ENCODE measurements around the gene NFIX.
A peak's percentile ranks its signal among the peaks of the same experiment; 100 is the strongest.

Gene NFIX

DNA sequence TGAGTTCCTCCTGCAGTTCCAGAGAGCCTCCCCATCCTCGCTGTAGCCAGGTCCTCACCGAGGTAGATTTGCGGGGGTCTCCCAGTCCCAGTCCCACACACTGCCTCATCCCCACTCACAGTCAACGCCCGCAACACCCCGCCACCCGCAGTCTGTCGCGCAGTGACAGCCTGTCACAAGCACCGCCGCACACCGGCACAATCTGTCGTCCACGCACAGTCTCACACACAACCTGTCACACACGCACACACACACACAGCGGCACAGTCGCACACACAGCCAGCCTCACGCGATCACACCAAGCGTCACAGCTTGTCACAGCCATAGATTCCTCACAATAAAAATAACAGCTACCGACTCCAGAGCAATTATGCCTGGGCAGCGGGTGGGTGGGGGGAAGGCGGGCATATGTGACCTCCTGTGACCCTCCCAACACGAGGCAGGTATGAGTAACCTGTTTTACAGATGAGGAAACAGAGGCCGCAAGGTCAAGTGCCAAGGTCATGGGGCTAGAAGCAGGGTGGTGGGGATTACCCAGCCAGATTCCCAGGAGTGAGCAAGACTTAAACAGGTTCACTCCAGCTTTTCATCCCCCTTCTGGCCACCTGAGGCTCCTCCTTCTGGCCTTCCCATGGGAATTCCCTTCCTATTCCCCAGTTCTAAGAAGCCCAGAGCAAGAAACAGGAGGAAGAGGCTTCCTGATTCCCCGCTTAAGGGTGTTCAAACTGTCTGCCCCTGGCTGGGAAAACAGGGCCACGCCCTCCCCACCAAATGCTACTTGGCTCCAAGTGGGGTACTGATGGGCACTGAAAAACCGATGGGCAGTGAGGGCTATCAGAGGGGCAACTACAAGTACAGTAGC, 13.9 kb downstream of the NFIX start:
- DNase-seq (ENCODE audit: low spot score): no peak

DNA sequence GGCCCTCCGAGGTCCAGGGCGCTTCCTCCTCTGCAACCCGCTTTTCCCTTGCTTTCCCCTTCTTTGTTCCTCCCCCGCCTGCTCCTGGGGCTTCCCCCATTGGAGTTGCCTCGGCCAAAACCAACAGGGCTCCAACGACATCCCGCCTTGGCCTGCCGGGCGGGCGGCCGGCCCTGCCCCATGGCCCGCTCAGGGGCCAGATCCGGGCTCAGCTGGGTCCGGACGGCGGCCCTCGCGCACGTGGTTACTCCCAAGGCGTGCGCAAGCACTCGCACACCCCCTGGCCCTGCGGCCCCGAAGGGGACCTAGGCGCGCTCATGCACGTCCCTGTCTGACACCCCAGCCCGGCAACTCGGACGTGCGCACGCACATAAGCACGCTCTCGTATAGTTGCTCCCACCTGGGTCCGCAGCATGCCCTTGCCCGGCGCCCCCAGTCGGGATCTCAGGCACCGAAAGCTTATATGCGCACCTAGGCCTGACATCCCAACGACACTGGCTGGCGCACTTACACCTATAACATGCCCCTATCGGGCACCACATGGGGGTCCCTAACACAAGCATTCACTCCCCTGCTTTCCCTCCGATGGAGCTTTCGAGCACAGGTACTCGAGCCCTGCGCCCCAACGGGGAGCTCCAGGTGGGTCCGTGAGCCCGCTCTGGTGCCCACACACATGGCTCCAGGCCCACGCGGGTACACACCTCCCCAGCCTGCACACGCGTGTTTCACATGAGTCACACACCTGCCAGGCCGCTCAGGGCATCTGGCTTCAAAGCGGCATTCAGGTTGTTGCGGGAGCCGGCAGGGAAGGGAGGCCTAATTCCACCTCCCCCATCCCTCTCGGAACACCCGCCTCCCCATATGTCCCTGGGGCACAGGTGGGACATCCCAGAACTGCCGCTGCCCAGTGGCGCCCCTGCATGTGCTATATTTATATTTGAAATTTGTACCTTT, 15.0 kb downstream of the NFIX start:
- DNase-seq (ENCODE audit: low spot score): no peak

DNA sequence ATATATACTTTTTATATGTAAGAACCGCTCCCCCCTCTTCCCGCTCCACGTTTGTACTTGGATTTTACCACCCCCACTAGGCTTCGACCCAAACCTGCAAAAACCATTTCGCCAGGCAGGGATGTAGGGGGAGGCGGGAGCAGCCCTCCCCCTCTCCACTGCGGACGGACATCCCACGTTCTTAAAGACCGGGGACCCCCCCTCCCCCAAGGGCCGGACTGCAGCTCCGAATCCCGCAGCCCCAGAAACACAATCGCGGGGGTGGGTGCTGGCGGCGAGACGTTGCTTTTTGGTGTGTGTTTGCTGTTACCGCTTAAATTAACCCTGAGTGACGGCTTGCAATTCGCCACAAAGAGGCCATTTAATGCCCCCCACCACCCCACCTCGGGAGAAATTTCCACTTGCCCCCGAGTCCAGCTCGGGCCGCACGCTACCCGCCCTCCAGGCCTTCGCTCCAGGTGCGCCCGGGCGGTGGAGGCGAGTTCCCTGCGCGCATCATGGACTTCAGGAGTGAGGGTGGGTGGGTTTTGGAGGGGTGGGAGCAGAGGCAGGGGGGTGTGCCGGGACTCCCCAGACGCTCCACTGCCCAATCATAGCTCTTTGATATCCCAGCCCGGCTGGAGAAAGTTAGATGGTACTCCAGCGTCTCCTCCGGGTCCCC, 15.8 kb downstream of the NFIX start:
- no peak for DNase-seq (ENCODE audit: low spot score)

DNA sequence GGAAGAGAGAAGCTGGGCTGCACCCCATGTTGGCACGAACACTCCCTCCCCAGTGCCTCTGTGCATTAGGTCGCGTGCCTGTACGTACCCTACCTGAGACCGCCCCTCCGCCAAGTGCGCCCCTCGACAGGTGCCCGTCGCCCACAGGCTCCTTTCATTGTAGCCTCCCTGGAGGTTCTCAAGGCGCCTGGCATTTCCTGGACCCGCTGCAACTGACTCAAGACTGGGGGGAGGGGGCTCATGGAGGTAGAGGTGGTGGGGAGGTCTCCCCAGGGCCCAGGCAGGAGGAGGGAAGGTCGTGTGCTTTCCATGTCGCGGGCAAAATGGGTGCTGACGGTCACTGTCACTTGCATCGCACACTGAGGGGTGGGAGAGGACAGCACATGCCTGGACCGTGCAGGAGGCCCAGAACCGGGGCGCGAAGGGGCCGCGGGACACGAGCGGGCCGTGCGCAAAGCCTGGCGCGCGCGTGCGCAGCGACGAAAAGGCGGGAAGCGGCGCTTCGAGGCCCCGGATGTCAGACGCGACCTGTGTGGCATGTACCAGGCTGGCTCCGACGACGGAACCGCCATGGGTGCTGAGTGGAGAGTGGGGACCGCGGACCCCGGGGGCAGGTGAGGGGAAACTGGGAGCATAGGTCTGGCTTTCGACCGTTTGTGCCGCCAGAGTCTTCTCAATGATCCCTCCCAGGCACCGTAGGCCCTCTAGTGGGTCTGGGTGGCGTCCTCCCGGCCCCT, 16.5 kb downstream of the NFIX start:
- no peak for DNase-seq (ENCODE audit: low spot score)

DNA sequence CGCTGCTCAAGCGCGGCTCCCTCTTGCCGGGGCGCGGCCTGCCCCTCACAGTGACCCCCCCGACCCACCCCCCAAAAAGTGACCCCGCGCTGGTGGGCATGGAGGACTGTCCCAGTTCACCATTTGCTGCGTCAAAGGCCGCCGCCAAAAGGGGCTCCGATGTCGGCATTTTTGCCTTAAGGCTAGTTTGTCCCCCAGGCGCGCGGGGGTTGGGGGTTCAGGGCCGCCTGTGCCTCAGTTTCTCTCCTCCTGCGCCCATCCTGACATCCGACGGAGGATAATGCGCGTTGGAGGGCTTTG, 17.1 kb downstream of the NFIX start:
- DNase-seq (ENCODE audit: low spot score): no peak

DNA sequence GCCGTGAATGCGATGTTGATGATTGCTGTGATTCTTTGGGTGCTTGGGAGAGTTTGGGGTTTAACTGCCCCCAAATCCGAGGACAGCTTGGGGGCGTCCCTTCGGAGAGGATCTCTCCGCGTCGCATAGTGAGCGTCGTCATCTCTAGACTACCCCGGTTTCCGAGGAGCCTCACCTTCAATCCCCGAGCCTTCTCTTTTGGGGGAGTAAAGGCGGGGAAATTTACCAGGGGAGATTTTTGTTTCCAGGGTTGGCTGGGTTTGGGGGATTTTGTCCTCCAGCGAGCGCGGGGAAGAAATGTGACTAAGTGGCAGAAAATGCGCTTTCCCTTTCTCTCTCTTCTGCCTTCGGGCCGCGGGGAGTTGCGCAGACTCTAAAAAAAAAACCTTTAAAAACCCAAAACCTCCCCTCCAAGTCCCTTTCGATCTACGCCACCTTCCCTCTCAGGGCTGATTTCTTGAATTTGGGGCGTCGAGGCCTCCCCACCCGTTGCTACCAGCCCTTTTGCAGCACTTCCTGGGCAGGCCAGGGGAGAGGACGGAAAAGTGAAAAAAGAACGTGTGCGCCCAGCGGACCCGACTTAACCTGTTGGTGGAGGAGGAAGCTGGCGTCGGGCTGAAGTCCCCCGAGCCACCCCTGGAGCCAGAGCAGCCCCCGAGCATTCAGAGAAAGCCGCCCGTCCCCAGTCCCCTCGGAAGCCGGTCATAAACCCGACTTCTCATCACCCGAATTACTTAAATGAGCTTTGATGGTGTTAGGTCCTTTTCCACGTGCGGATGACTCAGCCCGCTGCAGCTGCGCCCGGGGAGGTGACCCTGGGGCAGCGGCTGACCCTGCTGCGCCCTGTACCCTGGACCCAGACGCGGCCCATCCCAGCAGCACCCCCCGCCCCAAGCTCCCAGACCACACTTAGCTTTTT, 17.7 kb downstream of the NFIX start:
- peak; percentile 8 for DNase-seq (ENCODE audit: low spot score)

DNA sequence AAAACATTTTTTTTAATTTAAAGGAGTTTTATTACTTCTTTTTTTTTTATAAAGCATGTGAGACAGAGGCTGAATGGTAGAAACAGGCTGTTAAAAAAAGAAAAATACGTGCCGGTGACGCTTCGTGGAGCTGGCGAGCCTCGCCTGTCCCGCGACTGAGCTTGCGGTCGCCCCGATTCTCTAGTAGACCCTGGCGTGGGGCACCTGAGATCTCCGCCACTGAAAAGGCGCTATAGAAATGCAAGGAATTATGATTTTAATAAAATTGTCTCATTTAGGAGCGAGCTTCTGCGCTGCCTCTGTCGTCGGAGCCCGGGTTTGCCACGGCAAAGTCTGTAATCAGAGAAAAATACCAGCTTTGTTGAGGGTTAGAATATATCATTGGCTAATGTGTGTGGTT, 18.4 kb downstream of the NFIX start:
- no peak for DNase-seq (ENCODE audit: low spot score)

DNA sequence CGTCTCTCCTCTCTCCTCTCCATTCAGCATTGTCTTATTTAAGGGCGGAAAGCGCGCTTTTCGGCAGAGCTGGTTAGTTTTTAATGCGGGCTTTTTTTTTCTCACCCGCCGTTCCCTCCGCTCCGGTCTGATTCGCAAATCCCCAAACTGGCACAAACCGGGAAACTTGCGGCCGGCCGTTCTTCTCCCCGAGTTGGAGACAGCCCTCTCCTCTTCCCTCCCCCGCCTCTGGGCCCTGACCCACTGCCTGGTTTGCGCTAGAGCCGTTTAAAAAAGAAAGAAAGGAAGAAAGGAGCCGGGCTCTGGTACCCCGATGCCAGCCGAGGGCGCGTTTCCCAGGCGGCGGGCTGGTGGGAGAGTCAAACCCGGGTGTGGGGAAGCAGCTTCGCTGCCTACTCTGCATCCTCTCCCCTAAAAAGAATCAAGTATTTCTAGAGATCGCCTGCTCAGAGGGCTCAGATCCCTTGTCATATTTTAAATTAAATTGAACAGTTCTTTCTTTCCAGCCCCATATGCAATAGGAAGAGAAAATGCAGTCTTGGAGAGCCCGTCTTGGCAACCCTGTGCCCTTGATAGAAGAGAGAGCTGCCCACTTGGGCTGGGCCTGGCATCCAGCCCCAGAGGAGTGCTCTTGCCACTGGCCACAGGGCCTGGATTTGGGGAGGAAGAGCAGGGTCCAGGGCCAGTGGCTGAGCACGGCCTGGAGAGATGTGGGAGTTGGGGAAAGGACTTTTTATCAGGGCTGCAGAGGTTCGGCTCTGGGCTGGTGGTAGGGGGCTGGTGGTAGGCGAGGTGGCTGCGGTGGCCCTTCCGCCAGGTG, 19.0 kb downstream of the NFIX start:
- DNase-seq (ENCODE audit: low spot score): no peak

DNA sequence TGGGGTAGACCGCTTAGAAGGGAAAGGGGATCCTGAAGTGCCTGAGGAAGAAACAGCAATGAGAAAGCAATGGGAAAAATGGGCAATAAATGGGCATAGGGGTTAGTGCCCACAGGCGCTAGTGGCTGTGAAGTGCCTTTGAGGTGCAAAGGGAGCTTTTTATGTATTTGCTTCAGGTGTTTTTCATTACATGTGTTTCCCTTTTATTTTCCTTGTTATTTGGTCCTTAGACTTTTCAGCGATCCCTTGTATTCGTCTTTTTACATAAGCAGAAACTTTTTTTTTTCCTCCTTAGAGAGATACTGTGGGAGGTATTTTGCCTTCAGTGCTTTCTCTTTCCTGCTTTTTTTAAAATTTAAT, 19.6 kb downstream of the NFIX start:
- DNase-seq (ENCODE audit: low spot score): no peak

DNA sequence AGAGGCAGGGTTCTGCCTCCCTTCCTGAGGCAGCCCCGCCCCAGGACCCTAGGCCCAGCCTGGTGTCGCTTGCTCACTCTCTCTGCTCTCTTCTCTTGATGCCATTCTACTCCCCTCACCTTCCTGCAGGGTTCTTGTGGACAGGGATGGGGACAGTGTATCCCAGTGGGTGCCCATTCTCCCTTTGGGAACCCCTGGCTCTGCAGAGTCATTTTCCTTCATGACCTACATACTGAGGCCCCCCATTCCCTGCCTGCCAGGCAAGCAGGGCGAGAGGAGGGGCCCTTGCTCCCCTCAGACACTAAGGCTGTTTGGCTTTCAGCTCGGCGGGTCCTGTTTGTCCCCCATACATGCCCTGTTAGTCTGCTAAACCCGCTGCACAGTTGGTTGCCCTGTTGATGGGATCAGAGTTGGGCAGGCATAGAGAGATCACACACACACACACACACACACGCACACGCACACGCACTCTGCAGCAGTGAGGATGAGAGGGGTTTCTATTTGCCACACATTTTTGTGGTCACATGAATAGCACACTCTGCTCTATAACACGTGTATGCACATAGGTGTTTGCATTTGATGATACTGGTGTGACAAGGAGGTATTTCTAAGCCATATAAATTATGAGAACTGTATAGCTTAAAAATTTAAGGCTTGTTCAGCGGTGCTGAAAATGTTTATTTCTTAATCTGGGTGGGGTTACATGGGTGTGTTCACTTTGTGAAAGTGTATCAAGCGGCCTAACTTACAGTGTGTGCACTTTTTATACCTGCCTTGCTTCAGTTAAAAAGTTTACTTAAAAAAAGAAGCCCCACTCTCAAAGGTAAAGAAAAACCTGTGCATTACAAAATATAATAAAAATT, 20.3 kb downstream of the NFIX start:
- no peak for DNase-seq (ENCODE audit: low spot score)

DNA sequence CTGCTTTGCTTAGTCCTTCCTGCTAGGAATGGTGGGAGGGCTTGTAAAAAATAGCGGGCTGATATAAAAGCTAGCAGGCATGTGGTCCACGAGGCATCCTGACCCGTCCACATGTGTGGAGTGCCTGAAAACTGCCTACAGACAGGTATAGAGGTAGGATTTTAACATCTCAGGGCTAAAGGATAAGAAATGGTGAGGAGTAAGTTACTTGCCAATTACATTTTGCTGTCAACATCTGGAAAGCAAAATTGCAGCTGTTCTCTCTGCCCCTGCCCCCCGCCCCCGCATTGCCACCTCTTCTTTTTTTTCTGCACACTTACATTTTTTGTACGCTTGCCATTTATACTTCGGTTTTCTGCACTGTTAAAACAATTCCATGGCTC, 21.0 kb downstream of the NFIX start:
- no peak for DNase-seq (ENCODE audit: low spot score)

DNA sequence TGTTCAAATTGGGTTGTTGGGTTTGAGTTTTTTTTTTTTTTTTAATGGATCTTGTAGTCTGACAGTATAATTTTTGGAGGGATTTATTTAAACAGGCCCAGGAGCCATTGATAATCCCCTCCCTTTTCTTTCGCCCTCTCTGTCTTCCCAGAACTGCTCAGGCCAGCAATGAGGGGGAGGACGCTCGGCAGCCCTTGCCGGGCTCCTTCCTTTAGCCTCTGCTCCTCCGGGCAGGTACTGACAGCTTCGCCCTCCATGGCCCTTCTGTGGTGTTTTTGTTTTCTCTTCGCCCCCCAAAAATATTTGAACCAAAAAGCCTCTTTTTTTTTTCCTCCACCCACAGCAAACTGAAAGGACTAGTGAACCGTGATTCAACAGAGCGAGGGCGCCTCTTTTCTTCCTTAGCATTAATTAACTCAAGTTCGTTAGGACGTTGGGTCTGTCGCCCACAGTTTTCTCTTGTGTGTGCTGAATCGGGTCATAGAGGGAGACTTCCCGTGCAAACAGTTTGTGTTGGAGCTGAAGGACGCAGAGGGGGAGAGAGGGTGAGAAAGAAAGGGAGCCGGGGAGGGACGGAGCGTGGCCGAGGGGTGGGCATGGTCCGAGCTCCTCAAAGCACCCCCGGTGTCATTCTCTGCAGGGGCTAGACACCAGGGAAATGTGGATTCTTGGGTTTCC, 21.5 kb downstream of the NFIX start:
- DNase-seq (ENCODE audit: low spot score): no peak

DNA sequence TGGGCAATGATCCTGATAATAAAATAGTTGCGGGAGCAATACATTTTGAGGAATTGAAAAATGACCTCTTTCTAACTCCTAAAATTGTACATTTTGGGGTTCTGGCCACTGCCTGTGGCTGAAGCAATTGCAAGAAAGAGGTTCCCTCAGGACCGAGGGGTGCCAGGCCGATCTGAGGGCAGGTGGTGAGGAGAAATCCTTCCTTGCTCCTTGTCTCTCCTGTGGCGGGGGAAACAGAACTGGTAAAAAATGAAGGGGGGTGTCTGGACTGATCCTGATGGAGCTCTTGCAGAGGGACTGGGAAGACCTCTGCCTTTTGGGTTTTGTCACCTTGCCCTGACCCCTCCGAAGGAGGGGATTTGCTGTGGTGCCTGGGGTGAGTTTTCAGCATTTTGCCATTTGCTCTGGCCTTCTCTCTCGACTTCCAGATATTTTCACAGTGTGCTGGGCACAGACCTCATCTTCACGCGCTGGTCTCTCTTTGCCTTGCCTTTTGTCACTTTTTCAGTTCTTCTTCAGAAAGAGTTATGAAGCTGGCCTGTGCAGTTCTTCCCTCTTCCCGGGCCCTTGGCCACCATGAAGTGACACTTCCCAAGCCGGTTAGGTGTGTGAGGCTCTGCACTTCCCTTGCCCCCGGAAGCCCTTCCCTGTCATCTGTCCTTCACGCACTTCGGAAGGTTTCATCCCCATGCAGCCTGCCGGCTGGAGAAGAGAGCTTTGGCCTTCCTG, 22.2 kb downstream of the NFIX start:
- DNase-seq (ENCODE audit: low spot score): no peak

DNA sequence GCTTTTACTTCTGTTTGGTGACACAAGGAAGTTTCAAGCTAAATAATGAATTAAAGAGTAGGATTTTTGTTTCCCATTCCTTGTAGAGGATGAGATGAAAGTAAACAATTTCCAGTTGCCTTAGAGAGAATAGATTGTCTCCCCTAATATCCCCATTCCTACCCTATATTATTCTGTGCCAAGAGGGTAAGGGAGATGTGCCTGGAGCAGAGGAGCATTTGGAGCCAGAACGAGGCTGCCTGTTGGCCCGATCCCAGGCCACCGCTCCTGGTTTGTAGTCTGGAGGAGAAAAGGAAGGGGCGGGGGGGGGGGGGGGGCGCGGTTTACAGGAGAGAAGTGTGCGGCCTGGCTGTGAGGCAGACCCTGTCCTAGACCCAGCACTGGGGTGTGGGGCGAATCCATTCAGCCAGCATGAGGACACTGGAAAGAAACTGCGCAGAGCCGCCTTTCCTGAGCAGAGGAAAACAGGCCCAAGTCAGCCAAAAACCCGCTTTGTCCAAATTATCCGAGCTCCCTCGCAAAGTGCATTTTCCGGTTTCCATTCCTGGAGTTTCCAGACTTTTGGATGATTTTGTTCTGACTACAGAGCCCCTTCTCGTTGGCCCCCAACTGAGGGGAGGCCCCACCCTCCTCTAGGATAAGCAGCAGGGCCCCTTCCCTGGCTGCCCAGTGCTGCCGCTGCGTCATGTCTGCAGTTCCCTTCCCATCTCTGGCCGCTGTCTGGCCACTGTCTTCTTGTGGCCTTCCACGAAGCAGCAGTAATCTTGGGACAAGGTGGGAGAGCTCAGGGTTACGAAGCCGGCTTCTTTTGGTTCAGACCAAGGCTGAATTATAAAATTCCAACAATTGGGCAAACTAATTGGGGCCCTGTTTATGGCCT, 23.0 kb downstream of the NFIX start:
- DNase-seq (ENCODE audit: low spot score): no peak

DNA sequence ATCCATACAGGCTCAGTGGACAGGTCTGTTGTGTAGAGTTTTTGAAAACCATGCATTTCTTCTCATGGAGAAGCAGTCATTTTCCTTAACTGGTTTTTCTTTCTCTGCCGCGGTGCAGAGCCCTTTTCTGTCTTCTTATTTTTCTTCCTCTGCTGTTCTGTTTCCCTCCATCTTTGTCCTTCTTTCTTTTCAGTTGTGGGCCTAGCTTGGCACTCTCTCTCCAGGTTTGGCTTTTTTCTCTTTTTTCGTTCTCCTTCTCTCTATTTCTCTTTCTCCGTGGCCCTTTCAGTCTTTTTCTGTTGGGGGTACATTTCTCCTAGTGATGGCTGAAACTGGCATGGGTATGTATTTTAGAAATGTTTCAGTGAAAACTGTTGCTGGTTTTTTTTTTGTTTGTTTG, 24.1 kb downstream of the NFIX start:
- no peak for DNase-seq (ENCODE audit: low spot score)

DNA sequence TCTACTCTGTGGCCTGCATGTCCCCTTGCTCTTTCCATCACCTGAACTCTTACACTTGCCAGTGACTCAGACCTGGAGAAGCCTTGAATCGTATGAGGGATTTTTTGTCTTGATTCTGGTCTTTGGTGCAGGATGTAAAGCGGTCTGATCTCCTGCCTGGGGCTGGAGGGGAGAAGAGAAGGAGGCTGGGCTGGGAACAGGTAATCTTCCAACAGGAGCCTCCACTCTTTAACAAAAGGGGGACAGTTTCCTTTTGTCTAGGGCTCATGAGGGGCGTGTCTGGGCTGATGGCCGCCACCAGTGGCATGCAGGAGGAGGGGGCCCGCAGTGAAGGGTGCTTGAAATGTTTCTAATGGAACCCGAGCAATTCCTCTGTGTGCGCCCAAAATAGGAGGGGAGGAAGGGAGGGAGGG, 24.7 kb downstream of the NFIX start:
- no peak for DNase-seq (ENCODE audit: low spot score)

Data from CD4-positive, alpha-beta T cell treated with Interleukin-2 at 100 ng/mL for 4 hours (primary cell).